ENCODE data around the gene TNS3.
A peak's percentile ranks its signal among the peaks of the same experiment; 100 is the strongest.

TNS3 gene

GRCh38 chr7:47337531-47337930, 244.4 kb downstream of the TNS3 start:
- peak; percentile 24 for TF ChIP-seq CTCF (IDR thresholded peaks at IDR 0.05; ENCODE audit: low read depth, low read length, missing control alignments)
- DNase-seq (ENCODE audit: low read depth), result no peak
- H3K4me3 ChIP-seq (ENCODE audit: low read depth, low read length), result no peak overlapping the region

GRCh38 chr7:47336472-47337425, 245.2 kb downstream of the TNS3 start:
- DNase-seq (ENCODE audit: low read depth), result no peak
- H3K4me3 ChIP-seq (ENCODE audit: low read depth, low read length), result no peak overlapping the region
- no peak for TF ChIP-seq CTCF (IDR thresholded peaks at IDR 0.05; ENCODE audit: low read depth, low read length, missing control alignments)

GRCh38 chr7:47335557-47336471, 246.1 kb downstream of the TNS3 start:
- no peak overlapping the region for H3K4me3 ChIP-seq (ENCODE audit: low read depth, low read length)
- no peak for TF ChIP-seq CTCF (IDR thresholded peaks at IDR 0.05; ENCODE audit: low read depth, low read length, missing control alignments)
- DNase-seq (ENCODE audit: low read depth), result no peak

DNA sequence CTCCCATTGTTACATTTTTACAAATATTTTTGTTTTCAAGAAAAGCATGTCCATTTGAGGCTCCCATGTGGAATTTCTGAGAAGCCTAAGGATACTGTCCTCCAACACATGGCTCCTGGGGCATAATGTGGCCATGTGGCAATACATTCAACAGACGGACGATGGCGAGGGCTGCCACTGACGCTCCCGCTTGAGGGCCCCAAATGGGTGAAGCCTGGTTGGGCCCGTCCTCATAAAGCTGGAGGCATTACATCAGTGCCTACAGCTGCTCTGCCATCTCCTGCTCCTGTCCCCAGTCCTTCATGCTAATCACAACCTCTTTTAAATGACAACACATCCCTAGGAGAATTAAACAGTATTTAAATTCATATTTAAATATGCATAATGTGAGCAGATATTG, 246.8 kb downstream of the TNS3 start:
- H3K4me3 ChIP-seq (ENCODE audit: low read depth, low read length), result no peak overlapping the region
- DNase-seq (ENCODE audit: low read depth), result no peak

GRCh38 chr7:47333959-47334358, 248.0 kb downstream of the TNS3 start:
- TF ChIP-seq CTCF (IDR thresholded peaks at IDR 0.05; ENCODE audit: low read depth, low read length, missing control alignments), result no peak
- H3K4me3 ChIP-seq (ENCODE audit: low read depth, low read length), result no peak overlapping the region
- no peak for DNase-seq (ENCODE audit: low read depth)

More for the DNA sequence above, 246.8 kb downstream of the TNS3 start:
- TF ChIP-seq CTCF (IDR thresholded peaks at IDR 0.05; ENCODE audit: low read depth, low read length, missing control alignments), result no peak

DNA sequence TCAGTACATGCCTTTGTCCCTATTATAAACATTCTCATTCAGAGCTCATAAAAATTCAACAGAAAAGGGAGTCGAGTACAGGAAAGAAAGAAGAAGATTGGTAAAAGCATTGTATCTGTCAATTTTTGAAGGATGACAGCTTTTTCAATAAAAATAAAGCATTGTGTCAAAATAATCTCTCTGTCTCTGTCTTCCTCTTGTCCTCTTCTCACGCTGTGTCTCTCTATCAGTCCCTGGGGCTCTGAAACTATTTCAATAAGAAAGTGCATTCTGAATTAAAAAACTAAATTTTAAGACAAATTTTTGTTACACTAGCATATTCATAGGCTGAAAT, 248.4 kb downstream of the TNS3 start:
- DNase-seq (ENCODE audit: low read depth), result no peak

More for the DNA sequence above, 248.4 kb downstream of the TNS3 start:
- H3K4me3 ChIP-seq (ENCODE audit: low read depth, low read length), result no peak overlapping the region
- TF ChIP-seq CTCF (IDR thresholded peaks at IDR 0.05; ENCODE audit: low read depth, low read length, missing control alignments), result no peak
